Measurements from ENCODE around the gene NCLN.
"Not testable (repeated sequence)": the region's sequence is repeated elsewhere in the genome, so short reads cannot be mapped to it uniquely, and the experiment has no call there.

NCLN gene

GRCh38 chr19:3229888-3230496, 44.3 kb downstream of the NCLN start:
- DNase-seq: no peak

- no peak for DNase-seq
Measured at GRCh38 chr19:3231288-3231687, 45.6 kb downstream of the NCLN start.

GRCh38 chr19:3233116-3233515, 47.4 kb downstream of the NCLN start:
- DNase-seq: no peak

DNA sequence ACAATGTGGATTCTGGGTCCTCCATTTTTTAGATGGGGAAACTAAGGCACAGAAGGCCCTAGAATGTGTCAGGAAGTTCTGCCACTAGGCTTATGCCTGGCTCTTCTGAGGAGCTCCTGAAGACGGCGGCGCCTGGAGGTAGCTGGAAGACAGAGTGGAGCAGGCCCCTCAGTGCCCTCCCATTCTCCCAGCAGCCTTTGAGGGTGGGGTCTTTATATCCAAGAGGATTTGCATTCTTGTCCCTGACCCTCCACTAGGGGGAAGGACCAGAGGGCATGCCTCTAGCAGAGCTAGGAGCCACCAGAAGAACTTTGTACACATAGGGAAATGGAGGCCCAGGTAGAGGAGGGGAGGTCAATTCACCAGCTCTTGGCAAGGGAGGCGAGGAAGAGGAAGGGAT, 48.1 kb downstream of the NCLN start:
- DNase-seq: no peak

DNA sequence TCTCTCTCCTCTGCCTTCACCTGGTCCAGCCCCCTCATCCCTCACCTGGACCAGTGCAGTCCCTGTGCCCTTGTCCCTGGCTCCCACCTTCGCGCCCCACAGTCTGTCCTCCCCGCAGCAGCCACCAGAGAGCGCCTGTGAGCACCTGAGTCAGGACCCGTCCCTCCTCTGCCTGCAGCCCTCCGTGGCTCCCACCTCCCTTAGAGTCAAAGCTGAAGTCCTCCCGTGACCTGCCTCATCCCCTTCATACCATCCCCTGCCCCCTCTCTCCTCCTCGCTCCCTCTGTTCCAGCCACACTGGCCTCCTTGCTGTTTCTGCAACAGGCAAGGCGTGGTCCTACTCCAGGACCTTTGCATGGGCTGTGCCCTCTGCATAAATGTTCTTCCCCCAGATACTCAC, 49.1 kb downstream of the NCLN start:
- no peak for DNase-seq

GRCh38 chr19:3235604-3236003, 49.9 kb downstream of the NCLN start:
- DNase-seq: not testable (repeated sequence)

GRCh38 chr19:3236272-3236671, 50.5 kb downstream of the NCLN start:
- no peak for DNase-seq

- no peak for DNase-seq
Measured at GRCh38 chr19:3238066-3238561, 52.4 kb downstream of the NCLN start.

- no peak for DNase-seq
Measured at GRCh38 chr19:3239367-3239766, 53.6 kb downstream of the NCLN start.

DNA sequence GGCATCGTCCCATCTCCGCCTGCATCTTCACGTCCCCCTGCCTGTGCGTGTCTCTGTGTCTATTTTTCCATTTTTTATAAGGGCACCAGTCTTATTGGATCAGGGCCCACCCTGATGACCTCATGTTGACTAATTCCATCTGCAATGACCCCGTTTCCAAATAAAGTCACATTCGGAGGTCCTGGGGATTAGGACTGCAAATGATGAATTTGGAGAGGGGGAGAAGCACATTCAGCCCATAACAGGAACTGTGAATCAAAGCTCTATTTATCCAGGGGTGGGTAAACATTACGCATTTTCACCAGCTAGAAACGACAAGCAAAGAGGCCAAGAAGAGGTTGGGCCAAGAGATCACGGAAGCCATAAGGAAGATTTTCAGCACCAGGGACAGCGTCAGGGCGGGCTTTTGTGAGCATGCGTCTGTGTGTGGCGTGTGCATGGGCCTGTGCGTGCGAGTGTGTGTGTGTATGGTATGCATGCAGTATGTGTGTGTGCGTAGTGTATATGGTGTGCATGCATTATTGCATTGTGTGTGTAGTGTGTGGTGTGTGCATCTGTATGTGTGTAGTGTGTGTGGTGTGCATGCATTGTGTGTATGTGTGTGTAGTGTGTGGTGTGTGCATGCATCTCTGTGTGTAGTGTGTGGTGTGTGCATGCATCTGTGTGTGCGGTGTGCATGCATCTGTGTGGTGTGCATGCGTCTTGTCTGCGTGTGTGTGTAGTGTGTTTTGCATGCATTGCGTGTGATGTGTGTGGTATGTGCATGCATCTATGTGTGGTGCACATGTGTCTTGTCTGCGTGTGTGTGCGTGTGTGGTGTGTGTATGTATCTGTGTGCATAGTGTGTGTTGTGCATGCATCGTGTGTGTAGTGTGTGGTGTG, 58.3 kb downstream of the NCLN start:
- no peak for DNase-seq

- no peak for DNase-seq
Measured at GRCh38 chr19:3245050-3245449, 59.3 kb downstream of the NCLN start.

GRCh38 chr19:3248728-3249326, 63.1 kb downstream of the NCLN start:
- no peak for DNase-seq

- DNase-seq: no peak
Measured at GRCh38 chr19:3249408-3249807, 63.7 kb downstream of the NCLN start.

DNA sequence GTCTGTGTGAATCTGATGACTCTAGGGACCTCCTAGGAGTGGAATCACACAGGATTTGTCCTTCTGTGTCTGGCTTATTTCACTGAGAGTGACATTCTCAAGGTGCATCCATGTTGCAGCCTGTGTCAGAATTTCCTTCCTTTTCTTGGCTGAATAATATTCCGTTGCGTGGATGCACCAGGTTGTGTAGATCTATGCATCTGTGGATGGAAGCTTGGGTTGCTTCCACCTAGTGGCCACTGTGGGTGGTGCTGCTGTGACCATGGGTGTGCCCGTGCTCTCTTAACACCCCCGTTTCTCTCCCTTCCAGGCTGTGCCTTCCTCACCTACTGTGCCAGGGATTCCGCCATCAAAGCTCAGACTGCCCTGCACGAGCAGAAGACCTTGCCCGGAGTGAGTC, 64.9 kb downstream of the NCLN start:
- DNase-seq: no peak

- DNase-seq: no peak
Measured at GRCh38 chr19:3251229-3251628, 65.5 kb downstream of the NCLN start.

DNA sequence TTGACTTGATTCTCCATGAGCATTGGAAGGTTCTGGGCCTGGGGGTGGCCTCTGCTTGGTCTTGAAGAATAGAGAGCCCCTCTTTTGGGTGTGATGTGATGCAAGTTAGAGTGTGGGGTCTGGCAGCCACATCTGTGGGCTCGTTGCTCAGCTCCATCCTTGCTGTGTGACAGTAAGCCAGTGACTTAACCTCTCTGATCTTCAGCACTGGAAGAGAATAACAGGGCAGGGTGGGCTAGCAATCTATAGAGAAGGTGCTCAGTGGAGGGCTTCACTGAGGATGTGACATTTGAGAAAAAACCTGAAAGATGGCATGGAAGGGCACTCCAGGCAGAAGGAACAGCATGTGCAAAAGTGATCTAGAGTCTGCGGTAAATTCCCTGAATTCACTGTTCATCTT, 66.9 kb downstream of the NCLN start:
- DNase-seq: no peak

- DNase-seq: no peak
Measured at GRCh38 chr19:3253270-3253669, 67.5 kb downstream of the NCLN start.

DNA sequence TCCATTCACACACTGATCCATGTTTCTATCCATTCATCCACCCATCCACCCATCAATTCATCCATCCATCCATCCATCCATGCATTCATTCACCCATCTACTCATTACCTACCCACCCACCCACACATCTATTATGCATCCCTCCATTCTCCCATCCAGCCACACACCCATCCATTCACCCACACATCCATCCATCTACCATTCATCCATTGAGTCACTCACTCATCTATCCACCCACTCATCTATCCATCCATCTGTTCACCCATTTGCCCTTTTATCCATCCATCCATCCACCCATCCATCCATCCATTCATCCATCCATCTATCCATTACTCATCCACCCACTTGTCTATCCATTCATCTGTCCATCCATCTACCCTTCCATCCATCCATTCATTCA, 68.8 kb downstream of the NCLN start:
- no peak for DNase-seq

DNA sequence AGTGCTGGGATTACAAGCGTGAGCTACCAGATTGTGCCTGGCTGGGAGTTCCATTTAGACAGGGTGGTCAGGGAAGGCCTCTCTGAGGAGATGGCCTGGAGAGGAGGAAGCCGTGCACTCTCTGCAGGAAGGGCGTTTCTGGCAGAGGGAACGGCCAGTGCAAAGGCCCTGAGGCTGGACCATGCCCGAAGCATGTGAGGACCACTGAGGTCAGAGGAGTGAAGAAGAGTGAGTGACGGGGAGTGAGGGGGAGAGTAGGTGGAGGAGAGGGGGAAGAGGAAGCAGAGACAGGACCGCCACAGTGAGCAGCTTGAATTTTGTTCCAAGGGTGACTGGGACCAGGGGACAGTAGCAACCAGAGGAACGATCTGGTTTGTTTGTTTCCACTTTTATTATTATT, 71.3 kb downstream of the NCLN start:
- no peak for DNase-seq
